ENCODE data around the gene HID1. TPM values are rescaled to one million over a fixed set of nuclear protein-coding genes. Genes with fewer than 3 reads are reported as not detected.
A peak's percentile ranks its signal among the peaks of the same experiment; 100 is the strongest.

The HID1 gene
- total RNA-seq, 1 donor from 2014 or later = 28.5 TPM

GRCh38 chr17:74928786-74929185 lies 43.8 kb downstream of the HID1 start:
- H3K27me3 ChIP-seq (ENCODE audit: control insufficient read depth, insufficient read depth, low read length) = peaks cover 66% of the 10 kb centered on the region
- TF ChIP-seq CTCF (IDR thresholded peaks at IDR 0.05; ENCODE audit: insufficient read depth, low read length, poor library complexity, severe bottlenecking) = no peak
- H3K4me3 ChIP-seq (ENCODE audit: low read depth, low read length) = no peak overlapping the region
- no peaks in the 10 kb centered on the region for H3K36me3 ChIP-seq (ENCODE audit: control insufficient read depth, insufficient read depth, low read length)
- DNase-seq (ENCODE audit: low read depth) = no peak

GRCh38 chr17:74925242-74925641 lies 47.3 kb downstream of the HID1 start:
- no peak for DNase-seq (ENCODE audit: low read depth)
- H3K4me3 ChIP-seq (ENCODE audit: low read depth, low read length) = no peak overlapping the region
- H3K36me3 ChIP-seq (ENCODE audit: control insufficient read depth, insufficient read depth, low read length) = no peaks in the 10 kb centered on the region
- peaks cover 74% of the 10 kb centered on the region for H3K27me3 ChIP-seq (ENCODE audit: control insufficient read depth, insufficient read depth, low read length)
- no peak for TF ChIP-seq CTCF (IDR thresholded peaks at IDR 0.05; ENCODE audit: insufficient read depth, low read length, poor library complexity, severe bottlenecking)

GRCh38 chr17:74924250-74924948 lies 48.2 kb downstream of the HID1 start, which contains the start of gene OTOP2:
OTOP2 (plus strand) TSS chr17:74924273; CDS start chr17:74924633, 360 bp downstream.
- Histone ChIP-seq H3K27me3 (ENCODE audit: control insufficient read depth, insufficient read depth, low read length) (peaks cover 80% of the 10 kb centered on the region), H3K36me3 (ENCODE audit: control insufficient read depth, insufficient read depth, low read length) (no peaks in the 10 kb centered on the region), H3K4me3 (ENCODE audit: low read depth, low read length) (no peak within 1 kb of the TSS)
- no peak for TF ChIP-seq CTCF (IDR thresholded peaks at IDR 0.05; ENCODE audit: insufficient read depth, low read length, poor library complexity, severe bottlenecking)
- DNase-seq (ENCODE audit: low read depth) = no peak

GRCh38 chr17:74923538-74924249 lies 48.9 kb downstream of the HID1 start:
- H3K27me3 ChIP-seq (ENCODE audit: control insufficient read depth, insufficient read depth, low read length) = peaks cover 81% of the 10 kb centered on the region
- no peak overlapping the region for H3K4me3 ChIP-seq (ENCODE audit: low read depth, low read length)

GRCh38 chr17:74922694-74923537 lies 49.6 kb downstream of the HID1 start, which contains the start of gene USH1G:
USH1G (minus strand) TSS chr17:74923255; CDS start chr17:74923073, 182 bp downstream.
- peak within 1 kb of the TSS; percentile 18 for H3K4me3 ChIP-seq (ENCODE audit: low read depth, low read length)
- no peaks in the 10 kb centered on the region for H3K36me3 ChIP-seq (ENCODE audit: control insufficient read depth, insufficient read depth, low read length)
- H3K27me3 ChIP-seq (ENCODE audit: control insufficient read depth, insufficient read depth, low read length) = peaks cover 79% of the 10 kb centered on the region
- no peak for DNase-seq (ENCODE audit: low read depth)
- no peak for TF ChIP-seq CTCF (IDR thresholded peaks at IDR 0.05; ENCODE audit: insufficient read depth, low read length, poor library complexity, severe bottlenecking)

More at GRCh38 chr17:74923538-74924249, 48.9 kb downstream of the HID1 start:
- no peak for DNase-seq (ENCODE audit: low read depth)
- peak; percentile 68 for TF ChIP-seq CTCF (IDR thresholded peaks at IDR 0.05; ENCODE audit: insufficient read depth, low read length, poor library complexity, severe bottlenecking)
- H3K36me3 ChIP-seq (ENCODE audit: control insufficient read depth, insufficient read depth, low read length) = no peaks in the 10 kb centered on the region
